ENCODE results near the gene MRTFA.

GRCh38 chr22:40673017-40673416, 36.5 kb upstream of the MRTFA start:
- no peak for TF ChIP-seq CTCF (IDR thresholded peaks at IDR 0.05)
- TF ChIP-seq POLR2A (IDR thresholded peaks at IDR 0.05) = no peak

Data from uterus (tissue), 2 donors.